GM19438 (cell line): ENCODE data around the gene PDGFD.

Experiments
- ATAC-seq: cut with Tn5 transposase; IDR thresholded peaks from one replicate; pipeline ENCODE4 v1.9.1; 2021; ENCODE audit warnings: low read depth; ENCODE audit not compliant: unreplicated experiment

Gene PDGFD

DNA sequence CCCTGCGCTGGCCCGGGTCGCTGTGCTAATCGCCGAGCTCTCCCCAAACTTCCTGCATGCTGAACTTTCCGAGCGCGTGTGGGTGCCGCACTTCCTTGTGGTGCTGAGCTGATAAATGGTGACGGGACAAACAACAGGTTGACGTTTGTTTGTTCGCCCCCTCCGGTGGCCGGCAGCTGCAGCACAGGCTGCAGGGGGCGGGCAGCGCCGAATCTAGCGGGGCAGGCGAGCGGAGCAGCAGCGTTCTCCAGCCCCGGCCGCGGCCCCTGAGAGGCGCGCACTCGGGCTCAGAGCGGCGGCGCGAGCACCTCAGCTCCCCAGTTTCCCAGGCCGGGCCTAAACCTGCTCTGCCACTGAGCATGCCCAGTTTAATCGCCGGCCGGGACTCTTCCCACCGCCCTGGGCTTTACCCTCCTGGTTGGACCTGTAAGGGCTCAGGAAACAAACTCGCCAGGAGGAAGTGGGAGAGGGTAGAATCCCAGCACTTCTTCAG, at the start of gene PDGFD:
Gene PDGFD, minus strand, starts transcription at position 120 of the 493 bp plus-strand sequence.
- ATAC-seq: peak; percentile 96

DNA sequence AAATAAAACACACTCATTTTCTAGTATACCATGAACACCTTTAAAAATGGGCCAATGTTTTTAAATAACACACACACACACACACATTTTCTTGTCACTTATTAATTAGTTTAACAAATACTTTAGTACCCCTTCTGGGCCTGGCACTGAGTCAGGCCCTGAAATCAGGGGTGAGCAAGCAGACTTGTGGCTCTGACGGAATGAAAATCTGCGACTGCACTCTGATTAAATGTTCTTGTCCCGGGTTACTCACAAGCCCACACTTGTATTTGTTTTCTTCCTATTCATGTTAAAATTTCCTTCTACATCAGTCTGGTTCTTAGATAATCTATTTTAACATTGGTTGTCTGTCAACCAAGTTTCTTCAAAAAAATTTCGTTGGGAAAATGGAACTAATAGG, 43.0 kb upstream of the PDGFD start:
- no peak for ATAC-seq

DNA sequence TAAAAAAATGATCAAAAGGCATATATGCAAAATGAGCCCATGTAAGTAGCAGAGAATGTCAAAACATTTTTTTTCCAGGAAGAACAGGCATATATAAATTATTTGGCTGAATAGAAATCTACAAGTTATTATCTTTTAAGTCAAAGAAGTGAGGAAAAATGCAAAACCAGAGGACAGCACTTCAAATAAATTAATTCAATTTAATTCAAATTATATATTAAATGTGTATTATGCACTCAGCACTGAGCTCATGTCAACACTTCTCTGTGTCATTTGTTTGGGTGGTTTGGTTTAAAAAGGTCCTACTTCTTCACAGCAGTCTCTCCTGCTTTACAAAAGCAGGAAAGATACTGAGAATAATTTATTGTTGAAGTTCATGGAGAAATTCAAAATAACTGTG, 41.9 kb upstream of the PDGFD start:
- no peak for ATAC-seq

DNA sequence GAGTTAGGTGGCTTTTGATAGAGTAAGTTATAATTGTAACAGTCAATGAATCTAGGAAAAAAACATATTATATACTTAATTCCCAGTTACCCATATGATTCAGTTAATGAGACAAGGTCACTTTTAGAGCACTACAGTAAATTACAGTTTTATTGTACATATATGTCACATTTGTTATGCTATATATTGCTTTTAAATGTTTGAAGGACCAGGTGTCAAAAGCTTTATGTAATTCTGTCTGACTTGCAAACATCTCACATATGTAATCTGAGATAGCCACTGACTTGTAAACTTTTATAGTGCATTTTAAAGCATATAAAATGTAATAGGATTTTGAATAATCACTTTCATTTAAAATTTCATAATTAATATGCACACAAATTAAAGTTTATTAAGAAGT, 36.7 kb upstream of the PDGFD start:
- no peak for ATAC-seq

DNA sequence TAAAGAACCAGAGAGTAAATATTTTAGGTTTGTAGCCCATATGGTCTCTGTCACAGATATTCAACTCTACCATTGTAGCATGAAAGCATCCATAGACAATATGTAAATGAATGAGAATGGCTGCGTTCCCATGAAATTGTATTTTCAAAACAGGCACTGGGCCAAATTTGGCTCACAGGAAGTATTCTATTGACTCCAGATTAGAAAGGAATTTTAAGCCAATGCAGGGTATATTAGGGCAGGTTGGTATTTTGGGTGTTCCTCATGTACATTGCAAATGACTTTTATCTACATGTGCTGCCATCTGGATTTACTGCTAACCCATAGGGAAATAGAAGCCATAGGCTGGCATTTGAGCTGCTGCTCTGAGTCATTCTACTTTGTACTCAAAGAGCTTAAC, 35.1 kb upstream of the PDGFD start:
- no peak for ATAC-seq

DNA sequence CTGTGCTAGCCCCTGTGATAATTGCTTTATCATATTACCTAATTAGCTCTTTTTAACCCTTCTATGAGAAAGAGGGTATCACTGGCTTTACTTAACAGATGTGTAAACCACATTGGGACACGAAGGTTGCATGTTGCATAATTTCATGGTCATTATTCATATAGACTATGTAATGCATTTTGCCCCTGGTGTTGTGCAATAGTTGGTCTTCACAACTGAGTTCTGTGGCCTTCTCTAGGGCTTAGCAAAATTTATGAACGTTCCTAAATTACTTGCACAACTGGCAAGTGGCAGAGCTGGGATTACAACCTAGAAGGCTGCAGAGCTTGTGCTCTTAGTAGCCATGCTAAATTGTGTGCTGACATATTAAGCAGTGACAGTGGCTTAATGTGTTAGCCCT, 34.6 kb upstream of the PDGFD start:
- no peak for ATAC-seq

DNA sequence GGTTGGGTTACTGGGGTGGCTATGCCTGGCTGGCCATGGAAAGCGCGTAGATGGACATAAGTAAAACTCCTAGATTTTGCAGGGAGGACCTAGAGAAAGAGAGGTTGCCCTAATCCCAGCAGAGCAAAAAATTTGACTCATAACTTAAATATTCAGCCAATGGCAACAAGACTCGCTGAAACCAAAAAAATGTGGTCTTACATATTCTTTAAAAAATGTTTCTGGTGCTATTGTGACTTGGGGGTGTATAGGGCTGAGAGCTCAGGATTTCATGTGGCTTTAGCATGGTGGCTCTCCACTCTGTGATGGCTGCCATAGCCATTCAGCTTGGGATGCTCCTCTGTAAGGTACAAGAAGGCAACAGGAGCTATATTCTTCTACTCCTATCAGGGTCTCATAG, 27.2 kb upstream of the PDGFD start:
- no peak for ATAC-seq

DNA sequence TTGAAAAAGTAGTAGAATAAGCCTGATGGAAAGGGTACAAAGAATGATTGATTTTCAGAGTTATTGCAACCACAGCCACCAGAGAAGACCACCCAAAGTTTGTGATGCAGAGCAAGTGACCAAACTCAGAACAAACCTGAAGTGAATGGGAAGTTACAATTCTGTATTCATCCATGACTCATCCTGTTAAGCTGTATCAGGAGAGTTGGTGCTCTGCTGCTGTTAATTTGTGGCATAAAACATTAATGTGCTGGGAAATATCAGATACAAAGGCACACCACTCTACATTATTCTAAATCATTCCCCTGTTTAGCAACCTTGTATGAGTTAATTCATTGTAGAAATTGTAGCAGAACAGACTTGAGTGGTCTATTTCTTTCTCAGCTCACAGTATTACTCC, 19.6 kb upstream of the PDGFD start:
- no peak for ATAC-seq

DNA sequence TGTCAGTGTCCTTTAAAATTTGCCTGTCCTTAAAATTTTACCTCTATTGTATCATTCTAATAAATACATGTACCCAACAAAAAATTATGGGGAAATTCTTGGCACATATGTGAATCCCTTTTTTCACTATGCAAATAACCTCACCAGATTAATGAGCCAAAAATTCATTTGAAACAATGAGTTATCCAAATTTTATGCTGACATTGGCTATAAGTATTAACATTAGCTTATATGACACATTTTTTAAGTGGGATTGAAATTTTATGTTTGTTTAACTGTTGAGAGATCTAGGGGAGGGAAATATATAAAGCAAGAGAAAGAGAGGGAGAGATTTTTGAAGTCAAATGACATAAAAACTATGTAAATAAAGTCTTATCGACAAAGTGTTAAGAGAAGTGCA, 11.8 kb upstream of the PDGFD start:
- ATAC-seq: no peak

DNA sequence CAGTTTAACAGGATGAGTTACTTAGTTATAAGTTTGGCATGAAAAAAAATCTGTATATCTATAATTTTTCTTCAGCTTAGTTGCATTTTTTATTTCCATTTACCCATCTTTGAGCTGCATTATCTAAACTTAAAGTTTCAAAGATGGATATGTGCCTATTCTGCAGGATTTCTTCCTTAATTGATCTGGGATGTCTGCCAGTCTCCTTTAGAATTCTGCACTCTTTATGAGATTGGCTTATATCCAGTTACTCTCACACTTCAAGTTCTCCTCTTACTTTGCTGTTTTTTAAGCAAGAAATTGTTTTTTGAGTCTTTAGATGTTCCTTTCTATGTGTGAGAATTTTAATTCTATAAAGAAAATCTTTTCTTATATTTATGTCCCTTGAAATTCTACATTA, 5.1 kb upstream of the PDGFD start:
- ATAC-seq: no peak

DNA sequence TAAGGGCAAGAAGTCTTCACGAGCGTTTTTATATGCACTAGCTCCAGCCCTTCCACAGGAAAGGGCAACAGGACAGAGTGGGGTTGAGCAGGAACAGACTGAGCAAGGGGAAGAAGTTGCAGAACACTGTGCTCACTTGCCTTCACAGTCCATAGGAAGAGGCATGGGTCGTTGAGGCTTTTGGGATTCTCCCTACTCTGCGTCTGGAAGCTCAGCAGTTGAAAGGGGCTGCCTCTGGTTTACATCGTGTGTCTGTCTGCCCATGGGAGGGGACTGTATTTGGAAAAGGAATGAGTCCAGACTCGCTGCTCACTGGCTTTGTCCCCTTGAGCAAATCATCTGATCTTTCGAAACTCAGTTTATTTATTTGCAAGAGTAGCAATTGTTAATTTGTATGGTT, 1.1 kb upstream of the PDGFD start:
- ATAC-seq: no peak

DNA sequence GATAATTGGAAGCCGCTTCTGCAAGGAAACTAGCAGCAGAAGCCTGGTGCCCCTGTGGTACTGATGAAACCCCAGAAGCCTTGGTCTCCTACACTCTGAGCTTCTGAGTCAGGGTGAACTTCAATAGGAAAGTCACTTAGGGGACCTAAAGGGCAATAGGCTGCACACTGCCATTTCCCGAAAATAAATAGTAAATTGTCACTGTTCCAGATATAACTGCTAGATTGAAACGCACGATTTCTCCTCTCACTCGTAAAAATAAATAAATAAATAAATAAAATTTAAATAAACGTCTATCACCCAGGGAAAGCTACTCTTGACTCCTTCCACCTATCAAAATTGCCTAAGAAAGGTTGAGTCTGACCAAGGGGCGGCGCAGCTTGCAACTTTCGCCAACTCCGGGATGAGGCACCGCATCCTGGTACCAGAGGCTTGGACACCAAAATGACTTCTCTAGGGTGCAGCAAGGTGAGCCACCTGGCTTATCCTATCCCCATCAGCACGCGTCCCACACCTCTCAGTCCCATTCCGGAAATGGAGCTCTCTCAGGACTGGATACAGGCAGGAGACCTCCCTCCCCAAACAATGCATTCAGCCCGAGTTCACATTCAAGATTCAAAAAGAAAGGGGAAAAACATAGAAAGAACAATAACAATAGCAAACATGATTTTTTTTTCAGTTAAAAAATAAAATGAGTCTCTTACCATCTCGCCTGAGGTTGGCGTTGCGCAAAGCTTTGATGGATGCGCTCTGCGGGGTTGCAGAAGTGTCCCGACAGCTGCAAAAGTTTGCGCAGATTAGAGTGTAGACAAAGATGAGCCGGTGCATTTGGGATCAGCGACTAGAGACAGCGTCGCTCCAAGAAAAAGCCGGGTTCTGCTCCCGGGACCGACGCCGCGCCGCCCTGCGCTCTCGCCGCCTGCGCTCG, 583 bp downstream of the PDGFD start:
- ATAC-seq: no peak

DNA sequence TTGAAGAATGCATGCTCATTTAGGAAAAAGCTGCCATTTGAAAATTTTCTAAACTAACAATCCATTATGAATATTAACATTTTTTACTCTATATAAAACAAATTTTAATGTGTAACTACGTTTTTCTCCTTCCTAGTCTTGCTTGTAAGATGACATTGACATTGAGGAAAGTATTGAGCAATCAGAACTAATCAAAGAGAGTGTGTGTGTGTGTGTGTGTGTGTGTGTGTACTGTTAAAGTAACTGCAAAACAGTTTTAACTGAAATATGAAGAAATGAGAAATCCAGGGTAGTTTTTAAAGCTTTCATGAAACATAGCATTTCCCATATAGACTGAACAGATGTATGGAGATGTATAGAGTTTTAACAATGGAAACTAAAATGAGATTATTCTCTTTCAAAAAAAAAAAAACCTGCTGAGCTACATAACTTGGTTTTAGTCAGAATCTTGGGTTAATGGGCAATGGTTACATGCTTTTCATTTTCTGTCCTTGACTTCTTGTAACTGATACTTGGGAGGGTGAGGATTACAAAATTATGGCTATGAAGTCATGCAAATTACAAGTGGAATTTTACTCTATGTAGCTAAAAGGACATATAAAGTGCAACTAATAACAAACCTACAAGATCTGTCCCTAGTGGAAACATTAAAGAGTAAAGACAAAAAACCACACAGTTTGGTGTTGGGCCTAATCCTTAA, 2.0 kb downstream of the PDGFD start:
- ATAC-seq: no peak

DNA sequence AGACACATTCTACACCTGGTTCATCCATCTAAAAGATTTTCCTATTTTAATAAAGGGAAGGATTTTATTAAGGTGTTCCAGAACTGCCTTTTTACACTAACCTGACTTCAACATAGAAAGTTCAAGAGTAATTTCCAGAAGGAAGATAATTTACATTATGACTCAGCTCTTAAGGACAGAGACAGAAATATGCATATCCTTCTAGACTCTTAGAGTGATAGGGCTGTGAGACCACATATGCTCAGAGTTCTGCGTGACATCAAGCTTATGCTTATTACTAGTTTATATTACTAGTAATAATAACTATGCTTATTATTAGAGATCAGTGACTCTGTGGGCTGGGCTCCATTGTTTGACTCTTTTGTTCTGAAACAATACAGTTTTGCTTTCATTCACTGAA, 4.6 kb downstream of the PDGFD start:
- no peak for ATAC-seq

DNA sequence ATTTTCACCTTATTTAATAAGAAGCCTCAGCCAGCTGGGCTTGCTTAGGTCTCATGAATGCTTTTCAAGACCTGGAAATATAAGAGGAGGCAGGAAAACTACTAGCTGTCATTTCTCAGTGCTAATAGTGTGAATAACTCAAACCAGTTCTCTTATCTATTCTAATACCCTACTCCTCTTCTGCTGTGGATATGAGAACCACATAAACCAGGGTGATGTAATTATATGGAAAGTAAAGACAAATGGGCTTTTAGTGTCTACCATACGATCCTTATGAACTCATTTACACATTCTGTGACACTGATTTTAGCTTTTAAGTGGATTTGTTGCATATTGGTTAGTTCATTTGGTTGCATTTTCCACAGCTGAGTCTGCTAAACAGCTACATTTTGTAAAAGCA, 8.6 kb downstream of the PDGFD start:
- no peak for ATAC-seq

DNA sequence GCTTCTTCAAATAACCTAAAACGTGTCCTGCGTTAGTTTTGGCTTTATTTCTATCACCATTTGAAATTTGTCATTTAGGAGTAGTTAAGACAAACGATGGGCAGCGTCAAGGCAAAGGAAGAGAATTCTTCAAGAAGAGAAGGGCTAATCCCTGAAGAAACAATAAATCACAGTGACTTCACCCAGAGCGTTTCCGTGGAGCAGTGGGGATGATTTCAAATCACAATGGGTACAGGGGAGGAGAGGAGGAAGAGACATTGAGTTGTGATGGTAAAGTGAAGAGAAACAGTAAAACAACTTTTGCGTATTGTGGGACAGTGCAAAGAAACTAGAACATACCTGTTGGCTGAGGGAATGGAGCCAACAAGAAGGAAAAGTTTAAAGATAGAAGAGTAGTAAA, 9.7 kb downstream of the PDGFD start:
- no peak for ATAC-seq

DNA sequence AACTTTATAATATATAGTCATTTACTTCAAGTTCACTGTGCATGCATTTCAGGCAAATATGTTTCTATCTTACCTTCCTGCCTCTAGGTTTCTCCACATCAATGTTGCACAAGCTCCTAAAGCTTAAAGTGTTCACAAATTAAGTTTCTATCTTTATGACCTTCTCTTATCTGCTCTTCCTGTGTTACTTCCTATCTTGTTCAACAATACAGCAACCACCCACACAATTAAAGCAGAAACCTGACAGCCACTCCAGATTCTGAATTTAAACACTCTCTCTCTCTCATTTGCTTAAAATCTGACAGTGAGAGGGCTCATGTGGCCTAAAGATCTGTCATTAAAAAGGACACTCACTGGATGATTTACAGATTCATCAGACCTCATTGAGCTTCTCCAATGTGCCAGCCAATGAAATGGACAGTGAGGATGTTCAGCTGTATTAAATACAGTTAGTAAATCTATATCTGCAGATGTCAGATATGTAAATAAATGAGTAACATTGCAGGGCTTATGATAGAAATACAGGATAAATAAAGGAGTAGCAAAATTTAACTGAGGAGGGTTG, 10.9 kb downstream of the PDGFD start:
- no peak for ATAC-seq

DNA sequence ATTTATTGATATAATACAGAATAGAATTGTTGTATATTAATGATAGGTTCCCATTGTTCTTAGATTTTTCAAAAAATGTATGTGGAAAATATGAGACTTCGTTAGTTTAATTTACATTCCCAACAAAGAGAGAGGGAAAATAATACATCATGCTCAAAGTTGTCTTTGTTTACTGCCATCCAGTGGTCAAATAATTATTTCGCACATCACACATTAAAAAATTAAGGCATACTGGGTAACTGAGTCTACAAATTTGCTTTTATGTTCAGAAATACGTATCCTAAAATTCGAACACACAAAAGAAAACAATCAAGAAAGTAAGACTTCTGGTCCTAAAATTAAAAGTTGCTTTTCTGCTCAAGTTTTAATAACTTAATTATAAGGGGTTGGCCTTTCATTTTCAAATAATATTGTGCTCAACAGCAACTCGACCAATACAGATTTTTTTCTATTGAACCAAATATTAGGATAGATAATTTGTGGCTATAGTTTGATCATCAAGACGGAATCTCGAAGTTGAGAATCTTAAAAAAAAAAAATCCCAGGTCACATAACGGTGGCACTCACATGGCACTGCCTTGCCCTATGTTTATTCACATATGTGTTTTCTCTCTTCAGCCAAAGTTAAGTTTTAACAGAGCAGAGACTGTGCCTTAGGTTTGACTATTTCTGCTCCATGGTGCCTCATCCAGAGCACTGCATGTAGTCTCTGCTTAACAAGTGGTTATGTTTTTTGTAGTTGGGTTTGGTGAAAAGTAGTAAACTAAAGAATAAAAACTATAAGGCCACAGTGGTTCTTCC, 12.3 kb downstream of the PDGFD start:
- ATAC-seq: no peak

DNA sequence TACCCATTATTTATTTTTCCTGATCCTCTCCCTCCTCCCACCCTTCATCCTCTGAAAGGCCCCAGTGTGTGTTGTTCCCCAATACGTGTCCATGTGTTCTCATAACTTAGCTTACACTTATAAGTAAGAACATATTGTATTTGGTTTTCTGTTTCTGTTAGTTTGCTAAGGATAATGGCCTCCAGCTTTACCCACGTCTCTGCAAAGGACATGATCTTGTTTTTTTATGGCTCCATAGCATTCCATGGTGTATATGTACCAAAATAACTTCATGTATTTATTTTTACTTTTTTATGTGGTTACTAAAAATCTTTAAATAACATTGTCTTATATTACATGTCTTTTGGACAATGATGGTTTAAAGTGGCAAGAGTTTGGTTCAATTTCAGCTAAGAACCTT, 15.2 kb downstream of the PDGFD start:
- ATAC-seq: no peak

DNA sequence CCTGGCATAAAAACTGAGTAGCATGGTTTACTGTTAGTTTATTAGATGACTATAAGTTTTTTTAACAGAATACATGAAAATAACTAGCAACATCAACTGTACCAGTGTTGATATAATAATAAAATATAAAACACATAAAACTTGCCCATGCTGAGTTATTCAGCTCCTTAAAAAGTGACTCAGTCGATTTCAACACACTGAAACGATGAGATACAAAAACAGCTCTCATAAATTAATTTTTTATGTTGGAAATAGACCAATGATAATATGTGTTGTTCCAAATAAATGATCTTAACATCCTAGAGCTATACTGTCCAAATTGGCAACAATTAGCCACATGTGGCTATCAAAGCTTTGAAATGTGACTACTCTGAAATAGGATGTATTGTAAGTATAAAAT, 15.9 kb downstream of the PDGFD start:
- ATAC-seq: no peak

DNA sequence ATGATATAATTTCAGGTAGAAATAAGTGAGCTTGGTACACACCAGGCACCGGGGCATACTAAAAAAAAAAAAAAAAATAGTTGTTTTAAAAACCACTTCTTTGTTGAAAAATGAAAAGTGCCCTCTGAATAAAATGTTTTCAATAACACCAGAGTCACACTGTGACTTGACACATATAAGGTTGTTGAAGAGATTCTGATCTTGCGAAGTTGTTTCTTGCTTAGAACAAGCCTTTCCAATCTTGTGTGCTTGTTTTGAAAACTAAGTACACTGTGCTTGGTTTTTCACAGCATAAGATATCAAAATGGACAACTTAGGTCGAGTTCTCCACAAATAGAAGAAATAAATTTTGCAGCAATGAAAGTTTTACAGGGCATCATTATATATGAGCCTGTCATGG, 17.0 kb downstream of the PDGFD start:
- ATAC-seq: no peak
